ENCODE results near the gene PARP4. TPM values are rescaled to one million over a fixed set of nuclear protein-coding genes. Genes with fewer than 3 reads are reported as not detected.

PARP4 gene
- total and polyA plus RNA-seq, 12 donors: 19.8 to 92.2 (median 62.6) TPM

- Histone ChIP-seq H3K27ac (no peak overlapping the region), H3K9me3 (replicated peaks in 1 of 3) (no peaks in the 10 kb centered on the region), H3K27me3 (no peaks in the 10 kb centered on the region), H3K36me3 (replicated peaks in 1 of 2) (peaks cover 0 to 36% of the 10 kb centered on the region in 2 donors), H3K4me3 (no peak overlapping the region), H3K4me1 (replicated peaks in 1 of 2) (peaks cover 0 to 11% of the 10 kb centered on the region in 2 donors)
- TF ChIP-seq POLR2A (IDR thresholded peaks at IDR 0.05): no peak
- TF ChIP-seq, protein P1, sequence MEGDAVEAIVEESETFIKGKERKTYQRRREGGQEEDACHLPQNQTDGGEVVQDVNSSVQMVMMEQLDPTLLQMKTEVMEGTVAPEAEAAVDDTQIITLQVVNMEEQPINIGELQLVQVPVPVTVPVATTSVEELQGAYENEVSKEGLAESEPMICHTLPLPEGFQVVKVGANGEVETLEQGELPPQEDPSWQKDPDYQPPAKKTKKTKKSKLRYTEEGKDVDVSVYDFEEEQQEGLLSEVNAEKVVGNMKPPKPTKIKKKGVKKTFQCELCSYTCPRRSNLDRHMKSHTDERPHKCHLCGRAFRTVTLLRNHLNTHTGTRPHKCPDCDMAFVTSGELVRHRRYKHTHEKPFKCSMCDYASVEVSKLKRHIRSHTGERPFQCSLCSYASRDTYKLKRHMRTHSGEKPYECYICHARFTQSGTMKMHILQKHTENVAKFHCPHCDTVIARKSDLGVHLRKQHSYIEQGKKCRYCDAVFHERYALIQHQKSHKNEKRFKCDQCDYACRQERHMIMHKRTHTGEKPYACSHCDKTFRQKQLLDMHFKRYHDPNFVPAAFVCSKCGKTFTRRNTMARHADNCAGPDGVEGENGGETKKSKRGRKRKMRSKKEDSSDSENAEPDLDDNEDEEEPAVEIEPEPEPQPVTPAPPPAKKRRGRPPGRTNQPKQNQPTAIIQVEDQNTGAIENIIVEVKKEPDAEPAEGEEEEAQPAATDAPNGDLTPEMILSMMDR (IDR thresholded peaks at IDR 0.05): no peak
- WGBS, 4 donors: 75 to 79% (median 77%) methylated on average over 4 of the region's 4 CpGs
- intact Hi-C loops (cut with DNase I): no loop called here
- DNase-seq: no peak
Observed at GRCh38 chr13:24458736-24459135, 53.8 kb downstream of the PARP4 start.

- Histone ChIP-seq H3K4me3 (no peak overlapping the region), H3K4me1 (replicated peaks in 1 of 2) (peaks cover 0 to 11% of the 10 kb centered on the region in 2 donors), H3K9me3 (replicated peaks in 1 of 3) (no peaks in the 10 kb centered on the region), H3K36me3 (replicated peaks in 1 of 2) (peaks cover 0 to 59% of the 10 kb centered on the region in 2 donors), H3K27me3 (no peaks in the 10 kb centered on the region), H3K27ac (no peak overlapping the region)
- intact Hi-C loops (cut with DNase I): no loop called here
- no peak for TF ChIP-seq POLR2A (IDR thresholded peaks at IDR 0.05)
- TF ChIP-seq, protein P1 (IDR thresholded peaks at IDR 0.05): no peak
- DNase-seq: peak in 1 of 7 donors; percentile 11
- 94 to 98% (median 96%) methylated on average over 8 of the region's 8 CpGs for WGBS, 4 donors
Observed at GRCh38 chr13:24456396-24456795, 56.2 kb downstream of the PARP4 start.

DNA sequence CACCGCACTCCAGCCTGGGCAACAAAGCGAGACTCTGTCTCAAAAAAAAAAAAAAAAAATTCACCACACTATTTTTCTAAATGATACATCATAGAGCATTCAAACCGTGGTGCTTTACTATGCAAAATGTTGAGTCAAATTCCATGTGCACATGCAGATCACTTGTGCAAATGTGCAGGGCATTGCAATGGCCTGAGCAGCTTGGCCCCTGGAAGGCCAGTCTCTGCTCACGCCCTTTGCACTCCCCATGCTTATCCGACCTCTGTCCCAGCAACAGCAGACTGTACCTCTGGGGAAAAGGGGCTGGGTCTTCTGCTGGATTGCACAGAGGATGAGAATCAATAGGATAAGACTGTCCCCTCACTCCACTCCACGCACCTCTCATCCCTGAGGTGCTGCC, 58.5 kb downstream of the PARP4 start:
- TF ChIP-seq POLR2A (IDR thresholded peaks at IDR 0.05): no peak
- TF ChIP-seq, protein P1 (IDR thresholded peaks at IDR 0.05): no peak
- H3K36me3 ChIP-seq (replicated peaks in 1 of 2): peaks cover 0 to 77% of the 10 kb centered on the region in 2 donors
- 86 to 95% (median 94%) methylated on average over 6 of the region's 6 CpGs for WGBS, 4 donors
- no peak for DNase-seq
- no peaks in the 10 kb centered on the region for H3K9me3 ChIP-seq (replicated peaks in 1 of 3)
- H3K4me3 ChIP-seq: no peak overlapping the region
- no peaks in the 10 kb centered on the region for H3K27me3 ChIP-seq
- peaks cover 0 to 1% of the 10 kb centered on the region in 2 donors for H3K4me1 ChIP-seq (replicated peaks in 1 of 2)
- H3K27ac ChIP-seq: no peak overlapping the region
- intact Hi-C loops (cut with DNase I): no loop called here

DNA sequence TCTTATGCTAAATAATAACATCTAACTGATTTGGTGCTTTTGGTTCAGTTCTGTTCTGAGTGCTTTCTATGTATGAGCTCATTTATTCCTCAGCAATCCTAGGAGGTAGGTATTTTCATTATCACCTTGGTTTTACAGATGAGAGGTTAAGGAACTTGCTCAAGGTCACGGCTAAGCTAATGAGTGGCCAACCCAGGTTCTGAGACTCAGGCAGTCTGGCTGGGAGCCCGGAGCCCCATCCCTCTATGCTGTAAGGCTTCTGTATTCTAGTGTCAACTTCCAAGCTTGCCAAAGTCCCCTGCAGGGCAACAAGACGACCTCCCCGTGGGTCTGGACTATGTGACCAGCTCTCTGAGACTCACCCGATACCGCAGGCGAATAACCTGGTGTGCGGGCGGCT, 60.5 kb downstream of the PARP4 start:
- no peaks in the 10 kb centered on the region for H3K9me3 ChIP-seq (replicated peaks in 1 of 3)
- DNase-seq: no peak
- H3K27me3 ChIP-seq: no peaks in the 10 kb centered on the region
- H3K4me1 ChIP-seq (replicated peaks in 1 of 2): no peaks in the 10 kb centered on the region
- H3K4me3 ChIP-seq: no peak overlapping the region
- H3K27ac ChIP-seq: no peak overlapping the region
- intact Hi-C loops (cut with DNase I): no loop called here
- 88 to 92% (median 90%) methylated on average over 2 to 9 of the region's 9 CpGs for WGBS, 4 donors
- TF ChIP-seq, protein P1 (IDR thresholded peaks at IDR 0.05): no peak
- TF ChIP-seq POLR2A (IDR thresholded peaks at IDR 0.05): no peak
- peaks cover 0 to 71% of the 10 kb centered on the region in 2 donors for H3K36me3 ChIP-seq (replicated peaks in 1 of 2)

All from adrenal gland (tissue), 12 donors.